ENCODE data around the gene ARRDC4.

DNA sequence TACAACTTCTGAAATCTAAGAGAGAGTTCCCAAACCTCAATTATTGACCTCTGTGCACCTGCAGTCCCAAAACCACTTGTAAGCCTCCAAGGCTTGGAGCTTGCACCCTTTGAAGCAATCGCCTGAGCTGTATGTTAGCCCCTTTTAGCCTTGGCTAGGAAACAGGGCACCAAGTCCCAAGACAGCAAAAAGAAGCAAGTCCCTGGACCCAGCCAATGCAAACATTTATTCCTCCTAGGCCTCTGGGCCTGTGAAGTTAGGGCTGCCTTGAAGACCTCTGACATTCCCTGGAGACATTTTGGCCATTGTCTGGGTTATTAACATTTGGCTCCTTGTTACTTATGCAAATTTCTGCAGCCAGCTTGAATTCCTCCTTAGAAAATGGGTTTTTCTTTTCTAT lies 26.9 kb upstream of the ARRDC4 start:
- TF ChIP-seq, protein P1, sequence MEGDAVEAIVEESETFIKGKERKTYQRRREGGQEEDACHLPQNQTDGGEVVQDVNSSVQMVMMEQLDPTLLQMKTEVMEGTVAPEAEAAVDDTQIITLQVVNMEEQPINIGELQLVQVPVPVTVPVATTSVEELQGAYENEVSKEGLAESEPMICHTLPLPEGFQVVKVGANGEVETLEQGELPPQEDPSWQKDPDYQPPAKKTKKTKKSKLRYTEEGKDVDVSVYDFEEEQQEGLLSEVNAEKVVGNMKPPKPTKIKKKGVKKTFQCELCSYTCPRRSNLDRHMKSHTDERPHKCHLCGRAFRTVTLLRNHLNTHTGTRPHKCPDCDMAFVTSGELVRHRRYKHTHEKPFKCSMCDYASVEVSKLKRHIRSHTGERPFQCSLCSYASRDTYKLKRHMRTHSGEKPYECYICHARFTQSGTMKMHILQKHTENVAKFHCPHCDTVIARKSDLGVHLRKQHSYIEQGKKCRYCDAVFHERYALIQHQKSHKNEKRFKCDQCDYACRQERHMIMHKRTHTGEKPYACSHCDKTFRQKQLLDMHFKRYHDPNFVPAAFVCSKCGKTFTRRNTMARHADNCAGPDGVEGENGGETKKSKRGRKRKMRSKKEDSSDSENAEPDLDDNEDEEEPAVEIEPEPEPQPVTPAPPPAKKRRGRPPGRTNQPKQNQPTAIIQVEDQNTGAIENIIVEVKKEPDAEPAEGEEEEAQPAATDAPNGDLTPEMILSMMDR (IDR thresholded peaks at IDR 0.05), result no peak
- TF ChIP-seq POLR2A (IDR thresholded peaks at IDR 0.05), result no peak

Data from uterus (tissue), 2 donors.